Stimulated activated CD4-positive, alpha-beta T cell treated with anti-CD3 and anti-CD28 coated beads, Interleukin-1b, Interleukin-23, amount 100 ng/mL, for 24 hours (primary cell): ENCODE data around the gene COQ7.

ENCODE experiments used
- DNase-seq, 4 experiments: peaks; one replicate each; pipeline ENCODE4 v3.0.0-alpha.2; 2020; ENCODE audit warnings: low read depth in 4 of 4, low spot score in 1 of 4

Gene COQ7

DNA sequence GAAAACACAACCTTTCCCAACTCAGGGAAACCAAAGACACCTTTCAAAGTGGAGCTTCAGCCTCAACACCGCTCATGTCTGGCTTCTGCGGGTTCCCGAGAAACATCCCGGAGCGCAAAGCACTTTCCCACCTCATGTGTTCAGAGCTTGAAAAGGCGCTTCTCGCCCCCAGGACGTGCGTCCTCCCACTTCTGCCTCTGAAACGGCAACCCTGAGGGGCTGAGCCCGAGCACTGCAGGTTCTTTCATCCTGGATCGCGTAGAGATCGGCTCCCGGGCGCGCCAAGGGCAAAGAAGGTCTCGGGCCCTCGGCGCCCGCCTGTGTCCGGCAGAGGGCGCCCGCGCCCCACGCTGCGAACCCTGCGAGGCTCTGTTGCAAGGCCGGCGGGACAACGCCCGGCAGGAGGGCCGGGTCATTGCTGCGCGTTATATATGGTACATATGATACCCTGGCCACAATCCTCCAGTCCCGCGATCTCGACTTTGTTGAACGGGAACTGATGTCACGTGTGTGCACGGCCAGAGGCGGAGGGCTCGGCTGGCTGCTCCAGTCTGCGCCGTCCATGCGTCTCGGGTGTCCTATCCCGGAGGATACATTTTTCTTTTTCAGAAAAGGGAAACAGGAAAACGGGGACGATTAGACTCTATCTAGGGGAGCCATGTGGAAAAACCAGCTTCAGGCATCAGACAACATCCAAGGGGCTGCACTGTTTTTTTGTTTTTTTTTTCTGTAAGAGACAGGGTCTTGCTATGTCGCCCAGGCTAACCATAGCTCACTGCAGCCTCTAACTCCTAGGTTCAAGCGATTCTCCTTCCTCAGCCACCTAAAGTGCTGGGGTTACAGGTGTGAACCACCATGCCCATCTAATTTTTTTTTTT lies 19.1 kb downstream of the COQ7 start:
- DNase-seq, result peak; percentile 45 to 73 (median 64)

DNA sequence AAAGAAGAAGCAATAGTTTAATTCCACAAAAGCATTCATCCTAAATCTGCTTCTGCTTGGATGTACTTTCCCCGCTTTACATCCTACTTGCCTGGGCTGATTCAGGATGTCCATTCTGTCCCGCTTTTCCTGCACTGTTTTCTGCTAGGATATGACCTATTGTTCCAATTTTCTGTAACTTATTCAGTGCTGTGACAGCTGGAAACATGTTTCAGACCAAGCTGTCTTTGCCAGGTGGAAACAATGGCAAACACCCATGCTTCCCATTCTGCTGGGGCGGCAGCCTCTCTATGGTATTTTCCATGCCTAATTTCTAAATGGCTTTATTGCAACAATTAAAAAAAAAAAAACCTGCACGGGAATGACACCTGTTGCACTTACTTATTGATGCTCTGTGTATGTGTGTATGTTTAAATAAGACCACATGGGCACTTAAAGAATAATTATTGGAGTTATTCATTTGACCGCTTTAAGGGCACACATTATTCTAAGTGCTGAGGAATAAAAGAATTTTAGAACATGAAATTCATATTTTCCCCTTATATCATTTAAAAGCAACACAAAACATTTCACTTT lies 21.0 kb downstream of the COQ7 start:
- no peak for DNase-seq

- DNase-seq, result no peak
Measured at GRCh38 chr16:19089410-19089955, 22.1 kb downstream of the COQ7 start.

GRCh38 chr16:19090916-19091315 lies 23.5 kb downstream of the COQ7 start:
- DNase-seq, result no peak

- DNase-seq, result no peak
Measured at GRCh38 chr16:19092653-19093410, 25.4 kb downstream of the COQ7 start.

DNA sequence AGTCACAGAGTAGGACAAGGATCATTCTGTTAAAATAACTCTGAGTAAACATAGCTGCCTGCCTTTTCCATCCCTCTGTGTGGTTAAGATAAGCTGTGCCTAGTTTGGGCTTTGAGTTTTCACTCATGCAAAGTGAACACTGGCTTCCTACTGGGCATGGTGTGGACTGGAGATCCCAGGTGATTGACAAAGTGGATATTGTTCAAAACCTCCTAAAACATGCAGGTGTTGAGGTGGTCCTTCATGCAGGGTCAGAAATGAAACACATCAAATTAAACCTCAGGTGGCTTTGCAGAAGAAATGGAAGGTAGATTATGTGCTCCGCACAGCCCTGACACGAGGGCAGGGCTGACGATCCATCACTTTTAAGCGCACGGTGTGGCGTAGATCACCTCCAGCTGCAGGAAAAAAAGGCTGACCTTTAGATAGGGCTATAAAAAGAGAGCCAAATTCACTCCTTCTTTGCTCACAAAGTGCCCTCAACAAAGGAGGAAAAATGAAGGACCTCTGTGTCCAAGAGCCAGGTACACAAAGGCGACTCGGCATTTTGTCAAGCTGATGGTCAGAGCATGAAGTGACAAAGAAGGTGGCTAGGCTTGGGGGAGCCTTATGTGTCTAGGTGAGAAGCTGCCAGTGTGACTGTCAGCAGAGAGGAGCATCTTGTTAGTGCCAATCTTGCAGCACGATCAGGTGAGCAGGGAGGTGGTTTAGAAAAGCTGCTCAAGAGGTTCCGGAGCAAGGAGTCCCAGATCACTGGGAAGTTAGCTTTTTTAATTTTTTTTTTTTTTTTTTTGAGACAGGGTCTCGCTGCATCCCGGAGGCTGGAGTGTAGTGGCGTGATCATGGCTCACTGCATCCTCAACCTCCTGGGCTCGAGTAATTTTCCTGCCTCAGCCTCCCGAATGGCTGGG lies 26.5 kb downstream of the COQ7 start:
- DNase-seq, result no peak

DNA sequence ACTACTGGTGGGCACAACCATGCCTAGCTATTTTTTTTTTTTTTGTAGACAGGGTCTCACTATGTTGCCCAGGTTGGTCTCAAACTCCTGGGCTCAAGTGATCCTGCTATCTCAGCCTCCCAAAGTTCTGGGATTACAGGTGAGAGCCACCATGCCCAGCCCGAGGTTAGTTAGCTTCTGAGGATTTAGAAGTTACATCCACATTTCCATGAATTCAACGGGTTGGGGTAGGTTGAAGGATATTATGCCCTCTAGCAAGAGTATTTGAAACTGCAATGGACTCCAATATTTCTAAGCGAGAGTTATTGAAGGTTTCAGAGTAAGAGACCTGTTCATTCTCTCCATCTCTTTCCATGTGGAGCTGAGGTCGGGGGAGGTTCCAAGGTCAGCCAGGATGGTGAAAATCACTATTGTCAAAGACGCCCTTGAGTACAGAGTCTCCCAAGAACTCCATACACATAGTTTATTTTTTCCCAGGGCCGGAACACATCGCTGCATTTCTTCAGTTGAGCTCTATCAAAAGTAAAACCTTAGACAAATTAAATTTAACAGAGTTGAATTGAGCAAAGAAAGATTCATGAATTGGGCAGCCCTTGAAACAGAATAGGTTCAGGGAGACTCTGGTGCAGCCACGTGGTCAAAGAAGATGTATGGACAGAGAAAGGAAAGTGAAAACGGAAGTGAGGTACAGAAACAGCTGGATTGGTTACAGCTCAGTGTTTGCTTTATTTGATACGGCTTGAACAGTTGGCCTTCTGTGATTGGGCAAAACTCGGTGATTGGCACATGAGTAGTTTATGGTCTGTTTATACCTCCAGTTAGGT lies 27.3 kb downstream of the COQ7 start:
- DNase-seq, result no peak

- no peak for DNase-seq
Measured at GRCh38 chr16:19095654-19096053, 28.2 kb downstream of the COQ7 start.

GRCh38 chr16:19098173-19098572 lies 30.8 kb downstream of the COQ7 start:
- no peak for DNase-seq

- no peak for DNase-seq
Measured at GRCh38 chr16:19102187-19102872, 34.9 kb downstream of the COQ7 start.

- no peak for DNase-seq
Measured at GRCh38 chr16:19104607-19105006, 37.2 kb downstream of the COQ7 start.

DNA sequence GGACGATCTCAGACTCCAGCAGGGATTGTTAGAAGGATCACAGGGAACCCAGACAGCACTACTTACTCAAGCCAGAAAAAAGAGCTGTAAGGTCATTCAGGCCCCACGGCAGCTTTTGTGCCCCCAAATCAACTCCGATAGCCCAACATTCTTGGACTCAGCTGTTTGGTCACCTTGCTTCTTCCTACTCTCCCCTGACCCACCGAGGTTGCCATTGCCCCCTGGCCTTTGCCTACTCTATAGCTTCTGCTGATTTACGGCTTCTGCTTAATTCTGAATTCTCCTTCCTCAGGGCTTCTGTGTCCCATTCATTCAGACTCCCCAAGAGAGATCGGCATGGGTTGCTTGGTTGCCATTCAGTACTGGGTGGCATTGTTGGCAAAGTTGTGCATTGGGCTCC lies 37.7 kb downstream of the COQ7 start:
- no peak for DNase-seq

GRCh38 chr16:19105891-19106624 lies 38.6 kb downstream of the COQ7 start:
- DNase-seq, result no peak

DNA sequence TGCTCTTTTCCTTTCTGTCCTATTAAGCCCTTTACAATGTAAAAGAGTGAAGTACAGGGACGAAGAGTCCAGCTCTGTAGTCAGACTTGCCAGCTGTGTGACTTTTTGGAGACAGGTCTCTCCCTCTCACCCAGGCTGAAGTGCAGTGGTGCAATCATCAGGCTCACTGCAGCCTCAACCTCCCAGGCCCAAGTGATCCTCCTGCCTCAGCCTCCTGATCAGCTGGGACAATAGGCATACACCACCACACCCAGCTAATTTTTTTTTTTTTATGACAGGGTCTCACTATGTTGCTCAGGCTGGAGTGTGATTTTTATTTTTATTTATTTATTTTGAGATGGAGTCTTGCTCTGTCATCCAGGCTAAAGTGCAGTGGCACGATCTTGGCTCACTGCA lies 39.2 kb downstream of the COQ7 start:
- no peak for DNase-seq

DNA sequence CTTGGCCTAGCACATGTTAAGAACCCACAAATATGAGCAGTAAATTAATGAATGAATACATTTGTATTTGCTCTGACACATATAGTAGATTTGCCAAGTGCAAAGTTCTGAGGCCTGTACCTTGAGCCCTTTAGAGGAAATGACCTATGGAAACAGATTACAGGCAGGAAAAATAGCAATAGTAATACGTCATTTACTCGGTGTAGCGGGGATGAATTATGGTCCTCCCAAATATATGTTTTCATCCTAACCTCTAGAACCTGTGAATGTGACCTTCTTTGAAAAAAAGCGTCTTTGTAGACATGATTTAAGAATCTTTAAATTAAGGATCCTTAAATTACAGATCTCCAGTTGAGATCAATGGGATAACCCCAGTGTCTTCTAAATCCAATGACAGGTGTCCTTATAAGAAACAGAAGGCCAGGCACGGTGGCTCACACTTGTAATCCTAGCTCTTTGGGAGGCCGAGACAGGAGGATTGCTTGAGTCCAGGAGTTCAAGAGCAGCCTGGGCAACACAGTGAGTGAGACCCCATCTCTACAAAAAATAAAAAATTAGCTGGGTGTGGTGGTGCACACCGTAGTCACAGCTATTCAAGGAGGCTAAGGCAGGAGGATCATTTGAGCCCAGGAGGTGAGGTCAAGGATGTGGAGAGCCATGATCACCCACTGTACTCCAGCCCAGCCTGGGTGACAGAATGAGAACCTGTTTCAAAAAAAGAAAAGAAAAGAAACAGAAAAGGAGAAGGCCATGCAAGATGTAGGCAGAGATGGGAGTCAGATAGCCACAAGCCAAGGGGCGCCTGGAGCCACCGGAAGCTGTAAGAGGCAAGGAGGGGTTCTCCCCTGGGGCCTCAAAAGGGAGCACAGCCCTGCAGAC lies 41.2 kb downstream of the COQ7 start:
- no peak for DNase-seq

- DNase-seq, result no peak
Measured at GRCh38 chr16:19109288-19109664, 41.9 kb downstream of the COQ7 start.

- DNase-seq, result no peak
Measured at GRCh38 chr16:19110537-19111360, 43.3 kb downstream of the COQ7 start.
